Thyroid gland (tissue), 4 donors: ENCODE results near the gene C2orf81.

Experiments
- POLR2A ChIP-seq, 2 donors: fragments of 450-650 bp; IDR thresholded peaks; one replicate each; pipeline ENCODE4 v1.6.1; 2017; ENCODE audit warnings: antibody characterized with exemption in 2 of 2, mild to moderate bottlenecking in 2 of 2, moderate library complexity in 1 of 2
- TF ChIP-seq, protein P1 (sequence below), 6 experiments: fragments of 200-600 bp in 3 of 6; fragments of 450-650 bp in 3 of 6; sonication (generic) in 3 of 6; IDR thresholded peaks; one replicate each; pipeline ENCODE4 v1.5.1; 2016 to 2019; ENCODE audit warnings: antibody characterized with exemption in 6 of 6, mild to moderate bottlenecking in 2 of 6, inconsistent platforms in 1 of 6, moderate library complexity in 1 of 6

DNA sequence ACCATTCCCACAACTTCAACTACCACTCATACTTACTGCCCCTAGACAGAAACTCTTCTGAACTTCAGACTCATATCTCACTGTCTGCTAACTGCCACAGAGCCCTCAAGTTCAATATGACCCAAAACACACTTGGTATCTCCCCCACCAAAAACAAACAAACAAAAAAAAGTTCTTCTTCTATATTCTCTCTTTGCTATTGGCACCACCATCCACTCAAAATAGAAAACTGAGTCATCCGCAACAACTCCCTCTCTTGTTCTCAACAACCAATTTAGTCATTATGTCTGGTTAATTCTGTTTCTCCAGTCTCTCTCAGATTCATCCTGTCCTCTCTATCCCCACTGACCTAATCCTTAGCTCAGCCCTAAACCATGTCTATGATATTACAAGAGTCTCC is 34.1 kb downstream of the C2orf81 start:
- TF ChIP-seq POLR2A (IDR thresholded peaks at IDR 0.05) = no peak
- TF ChIP-seq, protein P1, sequence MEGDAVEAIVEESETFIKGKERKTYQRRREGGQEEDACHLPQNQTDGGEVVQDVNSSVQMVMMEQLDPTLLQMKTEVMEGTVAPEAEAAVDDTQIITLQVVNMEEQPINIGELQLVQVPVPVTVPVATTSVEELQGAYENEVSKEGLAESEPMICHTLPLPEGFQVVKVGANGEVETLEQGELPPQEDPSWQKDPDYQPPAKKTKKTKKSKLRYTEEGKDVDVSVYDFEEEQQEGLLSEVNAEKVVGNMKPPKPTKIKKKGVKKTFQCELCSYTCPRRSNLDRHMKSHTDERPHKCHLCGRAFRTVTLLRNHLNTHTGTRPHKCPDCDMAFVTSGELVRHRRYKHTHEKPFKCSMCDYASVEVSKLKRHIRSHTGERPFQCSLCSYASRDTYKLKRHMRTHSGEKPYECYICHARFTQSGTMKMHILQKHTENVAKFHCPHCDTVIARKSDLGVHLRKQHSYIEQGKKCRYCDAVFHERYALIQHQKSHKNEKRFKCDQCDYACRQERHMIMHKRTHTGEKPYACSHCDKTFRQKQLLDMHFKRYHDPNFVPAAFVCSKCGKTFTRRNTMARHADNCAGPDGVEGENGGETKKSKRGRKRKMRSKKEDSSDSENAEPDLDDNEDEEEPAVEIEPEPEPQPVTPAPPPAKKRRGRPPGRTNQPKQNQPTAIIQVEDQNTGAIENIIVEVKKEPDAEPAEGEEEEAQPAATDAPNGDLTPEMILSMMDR (IDR thresholded peaks at IDR 0.05) = no peak
